K562 (cell line): ENCODE results near the gene PAFAH1B1. TPM values are rescaled to one million over a fixed set of nuclear protein-coding genes. Genes with fewer than 3 reads are reported as not detected.

Experiments used
- ATAC-seq: fragments of 200-7000 bp; cut with Tn5 transposase; 3 replicates; pipeline ENCODE4 v1.9.1; 2020; ENCODE audit warnings: moderate library complexity
- BruUV-seq: library from RNA; stranded (reverse); fragments of 400-500 nt; replicated peaks from 2 replicates; lab custom pipeline; 2021; lab: Mats Ljungman, UMichigan
- CTCF ChIA-PET: fragments of 300-600 bp; formaldehyde crosslinking; extraction: SDS; loops from one replicate; lab custom pipeline; 2021; ENCODE audit warnings: low intra/inter-chr PET ratio; lab: Yijun Ruan, JAX
- POLR2A ChIA-PET: fragments of 300-600, 350-650 bp; sonication (Branson Sonifier 250); formaldehyde crosslinking; extraction: SDS; loops from one replicate; lab custom pipeline; 2021; ENCODE audit warnings: antibody characterized with exemption, inconsistent platforms; lab: Yijun Ruan, JAX
- DNase-seq, 4 experiments: peaks; one replicate each; pipeline versions ENCODE4 v3.0.0 to v3.0.0-alpha.2; 2011 to 2018; ENCODE audit warnings: low spot score in 3 of 4, mixed read lengths in 3 of 4; ENCODE audit errors: extremely low read depth in 1 of 4
- FAIRE-seq: peaks from 2 replicates; lab custom pipeline; 2011; peaks lifted over from hg19 to GRCh38; lab: Jason Lieb, UNC
- H2AFZ ChIP-seq: 2 replicates; pipeline ENCODE4 v1.6.0; 2011; ENCODE audit warnings: low read depth, low read length, control low read depth, inconsistent platforms
- H3K27ac ChIP-seq: fragments of 200-600 bp; 3 replicates; pipeline ENCODE4 v1.8.0; 2011; ENCODE audit warnings: low read depth, mild to moderate bottlenecking, control low read depth, inconsistent platforms, low read length, moderate library complexity, mixed read lengths; ENCODE audit errors: extremely low read depth
- H3K27me3 ChIP-seq, 2 experiments: fragments of 300-600 bp in 1 of 2; 2 replicates in 1 of 2; 3 replicates in 1 of 2; pipeline versions ENCODE4 v1.6.0 to v1.8.0; 2011; ENCODE audit warnings: inconsistent platforms in 2 of 2, low read length in 2 of 2, mild to moderate bottlenecking in 1 of 2, mixed read lengths in 1 of 2, moderate library complexity in 1 of 2; ENCODE audit not compliant: control insufficient read depth in 2 of 2, insufficient read depth in 2 of 2
- H3K36me3 ChIP-seq: fragments of 300-600 bp; 3 replicates; pipeline ENCODE4 v1.8.0; 2011; ENCODE audit warnings: mild to moderate bottlenecking, low read length, inconsistent platforms; ENCODE audit not compliant: control insufficient read depth, insufficient read depth
- H3K4me1 ChIP-seq, 2 experiments: fragments of 200-600 bp in 1 of 2; replicated peaks in 1 of 2; 2 replicates in 1 of 2; 3 replicates in 1 of 2; pipeline versions ENCODE4 v1.5.1 to v1.8.0; 2011; ENCODE audit warnings: inconsistent platforms in 2 of 2, low read length in 2 of 2, mild to moderate bottlenecking in 1 of 2, mixed read lengths in 1 of 2, moderate library complexity in 1 of 2; ENCODE audit not compliant: control insufficient read depth in 2 of 2, insufficient read depth in 2 of 2
- H3K4me2 ChIP-seq: 2 replicates; pipeline ENCODE4 v1.6.1; 2011; ENCODE audit warnings: low read length, control low read depth, inconsistent platforms, mixed read lengths; ENCODE audit not compliant: insufficient read depth
- H3K4me3 ChIP-seq: fragments of 200-600 bp; sonication (generic), shearing (Covaris generic); 2 replicates; pipeline ENCODE4 v1.5.1; 2016; ENCODE audit warnings: control low read depth, inconsistent platforms
- H3K79me2 ChIP-seq: fragments of 200-600 bp; 3 replicates; pipeline ENCODE4 v1.8.0; 2011; ENCODE audit warnings: low read length, inconsistent platforms; ENCODE audit not compliant: control insufficient read depth, insufficient read depth
- H3K9ac ChIP-seq, 2 experiments: 2 replicates each; pipeline versions ENCODE4 v1.6.0 to v1.6.1; 2011; ENCODE audit warnings: low read depth in 2 of 2, low read length in 2 of 2, control low read depth in 1 of 2, inconsistent platforms in 1 of 2, mild to moderate bottlenecking in 1 of 2, mixed read lengths in 1 of 2; ENCODE audit not compliant: insufficient read depth in 1 of 2
- H3K9me1 ChIP-seq: one replicate; pipeline ENCODE4 v1.6.0; 2011; ENCODE audit warnings: inconsistent platforms, mild to moderate bottlenecking, low read length, moderate library complexity; ENCODE audit not compliant: control insufficient read depth, insufficient read depth
- H3K9me3 ChIP-seq: replicated peaks from 2 replicates; pipeline ENCODE4 v1.5.1; 2011; ENCODE audit warnings: low read depth, low read length, inconsistent platforms; ENCODE audit not compliant: control insufficient read depth, insufficient read depth
- H4K20me1 ChIP-seq: replicated peaks from 2 replicates; pipeline ENCODE4 v1.6.1; 2011; ENCODE audit warnings: low read length, inconsistent platforms, mixed read lengths; ENCODE audit not compliant: control insufficient read depth, insufficient read depth
- C11orf30 ChIP-seq: fragments of 450-650 bp; IDR thresholded peaks from 2 replicates; pipeline ENCODE4 v1.6.1; 2016; ENCODE audit warnings: low read depth, mild to moderate bottlenecking
- CTBP1 ChIP-seq: fragments of 450-650 bp; IDR thresholded peaks from 2 replicates; pipeline ENCODE4 v1.6.1; 2016; ENCODE audit warnings: borderline replicate concordance
- HEY1 ChIP-seq: fragments of 250-450 bp; sonication (Bioruptor Pico); IDR thresholded peaks from 2 replicates; pipeline ENCODE4 v1.5.0; 2020; ENCODE audit warnings: mild to moderate bottlenecking, moderate library complexity, borderline replicate concordance
- KDM1A ChIP-seq, 2 experiments: fragments of 450-650 bp; IDR thresholded peaks; 2 replicates each; pipeline ENCODE4 v1.6.1; 2016; ENCODE audit warnings: mild to moderate bottlenecking in 2 of 2
- NFRKB ChIP-seq: fragments of 450-650 bp; IDR thresholded peaks from 2 replicates; pipeline ENCODE4 v1.6.1; 2016; ENCODE audit warnings: low read depth
- NR4A1 ChIP-seq, 2 experiments: fragments of 250-450 bp in 1 of 2; fragments of 450-650 bp in 1 of 2; sonication (Bioruptor Pico) in 1 of 2; IDR thresholded peaks; 2 replicates each; pipeline versions ENCODE4 v1.4.0 to v1.6.1; 2016 to 2020; ENCODE audit warnings: mild to moderate bottlenecking in 2 of 2, missing compliant biosample characterization in 1 of 2, missing genetic modification characterization in 1 of 2, moderate library complexity in 1 of 2
- PBX2 ChIP-seq, 2 experiments: IDR thresholded peaks in 1 of 2; conservative IDR thresholded peaks in 1 of 2; 2 replicates each; pipeline ENCODE4 v1.6.1; 2016; ENCODE audit warnings: low read depth in 2 of 2, mild to moderate bottlenecking in 1 of 2, missing compliant biosample characterization in 1 of 2, missing genetic modification characterization in 1 of 2, moderate library complexity in 1 of 2
- TAF9B ChIP-seq: fragments of 450-650 bp; IDR thresholded peaks from 2 replicates; pipeline ENCODE4 v1.6.1; 2018; ENCODE audit warnings: mild to moderate bottlenecking; ENCODE audit not compliant: partially characterized antibody
- TBP ChIP-seq: optimal IDR thresholded peaks from 2 replicates; pipeline ENCODE3; 2011; ENCODE audit warnings: low read depth, low read length, improper control_type of control experiment
- YY1 ChIP-seq, 3 experiments: IDR thresholded peaks; 2 replicates each; pipeline ENCODE4 v1.6.1; 2011; ENCODE audit warnings: low read length in 2 of 3, mild to moderate bottlenecking in 2 of 3, moderate library complexity in 2 of 3, borderline replicate concordance in 1 of 3, control low read depth in 1 of 3, low read depth in 1 of 3; ENCODE audit not compliant: insufficient read depth in 3 of 3, insufficient replicate concordance in 2 of 3, control insufficient read depth in 1 of 3, insufficient read length in 1 of 3; ENCODE audit errors: extremely low read depth in 1 of 3
- ZFX ChIP-seq: sonication (generic); formaldehyde crosslinking; IDR thresholded peaks from 2 replicates; pipeline ENCODE4 v1.8.0; 2022; ENCODE audit warnings: mild to moderate bottlenecking, missing genetic modification reagents, moderate library complexity
- ZNF212 ChIP-seq: fragments of 450-650 bp; formaldehyde crosslinking; IDR thresholded peaks from 2 replicates; pipeline ENCODE4 v1.4.0; 2020; ENCODE audit warnings: mild to moderate bottlenecking
- WGBS: fragments of 100-300 bp; shearing (Covaris generic); methylation state at CpG from one replicate; pipeline ENCODE4 v1.1.6; 2016; ENCODE audit warnings: low coverage, mixed read lengths; ENCODE audit not compliant: insufficient coverage; ENCODE audit errors: missing lambda C conversion rate; 5-methylcytosine and 5-hydroxymethylcytosine counted together
- in situ Hi-C: fragments of 300-500 bp; cut with MboI; formaldehyde crosslinking; loops from 4 replicates; pipeline ENCODE4 v1.15.0; 2018; ENCODE audit warnings: inconsistent platforms, mixed read lengths
- intact Hi-C: fragments of 100-400 bp; cut with micrococcal nuclease; formaldehyde crosslinking; loops from 2 replicates; pipeline ENCODE4 v1.14.2; 2022
- polyA plus RNA-seq, 8 experiments: library from polyadenylated mRNA; depleted of rRNA in 4 of 8; stranded (reverse) in 5 of 8; unstranded in 3 of 8; fragments of >200 nt; fragmentation: Nextera tagmentation in 2 of 8; fragmentation: Illumina TruSeq in 1 of 8; extraction: Ambion mirVana in 2 of 8; extraction: Trizol in 1 of 8; gene quantifications; 2 replicates each; pipeline versions ENCODE4 v1.2.1 to v1.2.3, GENCODE V29; 2011 to 2014; ENCODE audit warnings: inconsistent platforms in 1 of 8, missing spikeins in 1 of 8
- total RNA-seq, 7 experiments: library from RNA; depleted of rRNA in 6 of 7; stranded (reverse); fragments of >200 nt in 6 of 7; fragmentation: Illumina TruSeq in 2 of 7; extraction: Trizol in 2 of 7; gene quantifications; 2 replicates each; pipeline versions ENCODE4 v1.2.1 to v1.2.3, GENCODE V29; 2011 to 2021; ENCODE audit warnings: low replicate concordance in 1 of 7
- TF ChIP-seq, protein P1 (sequence below): sonication (generic); formaldehyde crosslinking; IDR thresholded peaks from 2 replicates; pipeline ENCODE4 v1.8.0; 2022; ENCODE audit warnings: missing genetic modification reagents, mild to moderate bottlenecking, moderate library complexity, borderline replicate concordance

PAFAH1B1 gene
- total and polyA plus RNA-seq, 9 of the 15 experiments (the other 6 are each of a cell fraction or from before 2014, with no cell fraction given), result 23.3 to 66.4 (median 40.2) TPM

GRCh38 chr17:2593821-2594721, 617 bp downstream of the PAFAH1B1 start:
- Histone ChIP-seq H3K9ac (peak overlapping the region; percentile 87 to 95), H3K27ac (peak overlapping the region; percentile 92), H3K27me3 (no peaks in the 10 kb centered on the region), H3K36me3 (no peaks in the 10 kb centered on the region), H3K4me1 (peaks cover 5 to 12% of the 10 kb centered on the region in 2 experiments; a peak in 4 of 5 replicates), H3K79me2 (peaks cover 52% of the 10 kb centered on the region), H4K20me1 (peaks cover 13% of the 10 kb centered on the region; the same call in 1 of the 2 replicates), H3K9me3 (no peaks in the 10 kb centered on the region), H3K4me3 (peak overlapping the region; percentile 96), H3K9me1 (no peaks in the 10 kb centered on the region), H3K4me2 (peak overlapping the region; percentile 97), H2AFZ (peak overlapping the region; percentile 68)
- FAIRE-seq, result no peak
- in situ Hi-C loops, result no loop called here
- ATAC-seq, result peak; percentile 87
- CTCF ChIA-PET, result interaction anchor here (0.7 kb wide), 1 partner anchor 83 kb away, joined by 3 read pairs; no protein-coding TSS in a partner anchor
- peak; percentile 72 to 84 (median 78) for DNase-seq
- intact Hi-C loops, result loop anchor here (10.0 kb wide), 1 partner anchor 81 kb away; no protein-coding TSS in a partner anchor
- WGBS, result 0% methylated on average over 18 of the region's 80 CpGs
- BruUV-seq, result no TSS peak
- POLR2A ChIA-PET, result interaction anchor here (0.6 to 2.2 kb wide), 5 partner anchors 10 to 1025 kb away, joined by 3 to 9 read pairs (median 4); partner anchors contain the start of gene METTL16
- TF ChIP-seq, protein P1, sequence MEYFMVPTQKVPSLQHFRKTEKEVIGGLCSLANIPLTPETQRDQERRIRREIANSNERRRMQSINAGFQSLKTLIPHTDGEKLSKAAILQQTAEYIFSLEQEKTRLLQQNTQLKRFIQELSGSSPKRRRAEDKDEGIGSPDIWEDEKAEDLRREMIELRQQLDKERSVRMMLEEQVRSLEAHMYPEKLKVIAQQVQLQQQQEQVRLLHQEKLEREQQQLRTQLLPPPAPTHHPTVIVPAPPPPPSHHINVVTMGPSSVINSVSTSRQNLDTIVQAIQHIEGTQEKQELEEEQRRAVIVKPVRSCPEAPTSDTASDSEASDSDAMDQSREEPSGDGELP (CRISPR knock-in tag), result no peak
- TF ChIP-seq TBP (peak; percentile 28), ZFX (CRISPR knock-in tag) (peak; percentile 18; the same call in 1 of the 2 replicates), C11orf30 (peak; percentile 31; the same call in 1 of the 2 replicates), CTBP1 (no peak), HEY1 (no peak), TAF9B (peak; percentile 47), KDM1A (IDR thresholded peaks at IDR 0.05) (peak in 1 of 2 experiments; percentile 97; a peak in 2 of 4 replicates), NR4A1 (CRISPR knock-in tag; IDR thresholded peaks at IDR 0.05) (no peak), NR4A1 (tag; IDR thresholded peaks at IDR 0.05) (no peak), NFRKB (peak; percentile 75), PBX2 (CRISPR knock-in tag; IDR thresholded peaks at IDR 0.05; ENCODE audit: low read depth) (no peak), PBX2 (tag; conservative IDR thresholded peaks at IDR 0.05; ENCODE audit: low read depth) (no peak), ZNF212 (CRISPR knock-in tag) (no peak), YY1 (IDR thresholded peaks at IDR 0.05; ENCODE audit: borderline replicate concordance in 1 of 3, control insufficient read depth in 1 of 3, extremely low read depth in 1 of 3, insufficient read depth in 3 of 3, insufficient read length in 1 of 3, insufficient replicate concordance in 2 of 3, low read depth in 1 of 3, low read length in 2 of 3) (peak; percentile 55 to 95 (median 91))
